ENCODE data around the gene CCNDBP1. TPM values are rescaled to one million over a fixed set of nuclear protein-coding genes. Genes with fewer than 3 reads are reported as not detected.

CCNDBP1 gene
- total and polyA plus RNA-seq, 2 donors from 2014 or later = 56.8 to 64.3 TPM

DNA sequence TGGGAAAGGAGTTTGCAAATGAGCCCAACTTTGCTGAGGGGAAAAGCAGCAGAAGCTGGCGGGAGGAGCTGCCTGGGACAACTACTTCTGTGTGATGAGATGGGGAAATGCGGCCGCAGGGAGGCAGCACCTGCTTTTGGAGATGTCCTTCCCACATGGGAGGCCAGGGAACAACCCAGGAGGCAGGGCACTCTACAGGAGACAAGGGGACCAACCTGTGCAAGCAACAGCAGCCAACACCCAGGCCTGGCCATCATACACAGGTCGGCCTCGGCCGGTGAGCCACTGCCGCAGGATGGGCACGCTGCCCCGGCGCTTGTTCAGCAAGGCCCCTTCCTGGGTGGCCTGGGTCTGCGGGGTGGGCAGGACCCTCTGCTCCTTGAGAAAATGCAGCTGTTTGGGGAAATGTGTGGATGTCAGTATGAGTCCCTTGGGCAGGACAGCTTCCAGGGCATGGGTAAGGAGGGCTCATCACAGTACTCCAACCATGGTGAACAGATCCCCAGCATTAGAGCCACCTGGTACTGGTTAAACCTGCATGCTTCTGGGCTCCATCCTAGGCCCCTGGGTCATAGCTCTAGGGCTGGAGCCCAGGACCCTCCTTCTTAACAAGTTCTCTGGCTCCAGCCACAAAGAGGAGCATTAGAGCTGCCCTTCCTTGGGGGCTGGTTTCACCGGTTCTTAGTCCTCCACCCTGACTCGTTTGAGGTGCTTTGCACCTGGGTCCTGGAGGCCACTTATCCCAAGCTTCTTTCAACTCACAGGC lies 24.0 kb downstream of the CCNDBP1 start:
- Histone ChIP-seq H3K27me3 (ENCODE audit: control insufficient read depth, insufficient read depth, low read length) (no peaks in the 10 kb centered on the region), H3K27ac (ENCODE audit: low read depth in 2 of 2, low read length in 2 of 2) (no peak overlapping the region), H3K9me3 (ENCODE audit: control insufficient read depth in 2 of 3, insufficient read depth in 1 of 3, low read length in 3 of 3) (no peaks in the 10 kb centered on the region), H3K36me3 (ENCODE audit: control insufficient read depth in 2 of 3, insufficient read depth in 3 of 3, low read length in 3 of 3) (no peaks in the 10 kb centered on the region), H3K4me1 (ENCODE audit: control insufficient read depth in 2 of 3, insufficient read depth in 2 of 3, low read depth in 1 of 3, low read length in 3 of 3) (no peaks in the 10 kb centered on the region), H3K4me3 (ENCODE audit: low read length in 3 of 3) (no peak overlapping the region), H3K9ac (ENCODE audit: low read length in 3 of 3) (no peak overlapping the region)
- TF ChIP-seq, protein P1, sequence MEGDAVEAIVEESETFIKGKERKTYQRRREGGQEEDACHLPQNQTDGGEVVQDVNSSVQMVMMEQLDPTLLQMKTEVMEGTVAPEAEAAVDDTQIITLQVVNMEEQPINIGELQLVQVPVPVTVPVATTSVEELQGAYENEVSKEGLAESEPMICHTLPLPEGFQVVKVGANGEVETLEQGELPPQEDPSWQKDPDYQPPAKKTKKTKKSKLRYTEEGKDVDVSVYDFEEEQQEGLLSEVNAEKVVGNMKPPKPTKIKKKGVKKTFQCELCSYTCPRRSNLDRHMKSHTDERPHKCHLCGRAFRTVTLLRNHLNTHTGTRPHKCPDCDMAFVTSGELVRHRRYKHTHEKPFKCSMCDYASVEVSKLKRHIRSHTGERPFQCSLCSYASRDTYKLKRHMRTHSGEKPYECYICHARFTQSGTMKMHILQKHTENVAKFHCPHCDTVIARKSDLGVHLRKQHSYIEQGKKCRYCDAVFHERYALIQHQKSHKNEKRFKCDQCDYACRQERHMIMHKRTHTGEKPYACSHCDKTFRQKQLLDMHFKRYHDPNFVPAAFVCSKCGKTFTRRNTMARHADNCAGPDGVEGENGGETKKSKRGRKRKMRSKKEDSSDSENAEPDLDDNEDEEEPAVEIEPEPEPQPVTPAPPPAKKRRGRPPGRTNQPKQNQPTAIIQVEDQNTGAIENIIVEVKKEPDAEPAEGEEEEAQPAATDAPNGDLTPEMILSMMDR (IDR thresholded peaks at IDR 0.05; ENCODE audit: borderline replicate concordance, extremely low read depth, insufficient read depth) = no peak
- intact Hi-C loops (cut with DNase I) = no loop called here
- FAIRE-seq = no peak
- DNase-seq = peak in 2 of 5 donors; percentile 26 to 27

GRCh38 chr15:43210172-43210745 lies 25.1 kb downstream of the CCNDBP1 start:
- H3K27ac ChIP-seq (ENCODE audit: low read depth in 2 of 2, low read length in 2 of 2) = no peak overlapping the region
- H3K9me3 ChIP-seq (ENCODE audit: control insufficient read depth in 2 of 3, insufficient read depth in 1 of 3, low read length in 3 of 3) = no peaks in the 10 kb centered on the region
- no peak for DNase-seq
- no peaks in the 10 kb centered on the region for H3K36me3 ChIP-seq (ENCODE audit: control insufficient read depth in 2 of 3, insufficient read depth in 3 of 3, low read length in 3 of 3)
- TF ChIP-seq, protein P1 (IDR thresholded peaks at IDR 0.05; ENCODE audit: borderline replicate concordance, extremely low read depth, insufficient read depth) = no peak
- no peaks in the 10 kb centered on the region for H3K4me1 ChIP-seq (ENCODE audit: control insufficient read depth in 2 of 3, insufficient read depth in 2 of 3, low read depth in 1 of 3, low read length in 3 of 3)
- H3K9ac ChIP-seq (ENCODE audit: low read length in 3 of 3) = no peak overlapping the region
- H3K4me3 ChIP-seq (ENCODE audit: low read length in 3 of 3) = no peak overlapping the region
- intact Hi-C loops (cut with DNase I) = no loop called here
- no peak for FAIRE-seq
- H3K27me3 ChIP-seq (ENCODE audit: control insufficient read depth, insufficient read depth, low read length) = no peaks in the 10 kb centered on the region

DNA sequence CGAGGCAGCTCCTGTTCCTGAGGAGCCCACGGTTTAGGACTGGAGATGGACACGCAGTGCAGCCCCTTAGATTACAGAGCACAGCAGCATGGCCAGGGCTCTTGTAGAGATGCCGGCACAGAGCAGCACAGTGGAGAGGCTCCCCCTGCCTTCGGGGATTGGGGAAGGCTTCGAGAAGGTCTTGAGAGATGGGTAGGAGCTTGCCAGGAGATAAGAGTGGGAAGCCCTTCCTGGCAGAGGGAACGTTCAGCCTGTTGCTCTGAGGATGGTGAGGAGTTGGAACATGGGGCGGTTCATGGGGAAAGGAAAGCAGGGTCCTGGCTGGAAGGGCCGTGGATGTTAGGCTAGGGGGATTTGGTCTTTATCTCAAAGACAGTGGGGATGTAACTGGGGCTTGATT lies 25.6 kb downstream of the CCNDBP1 start:
- intact Hi-C loops (cut with DNase I) = no loop called here
- Histone ChIP-seq H3K4me3 (ENCODE audit: low read length in 3 of 3) (no peak overlapping the region), H3K9ac (ENCODE audit: low read length in 3 of 3) (no peak overlapping the region), H3K4me1 (ENCODE audit: control insufficient read depth in 2 of 3, insufficient read depth in 2 of 3, low read depth in 1 of 3, low read length in 3 of 3) (no peaks in the 10 kb centered on the region), H3K9me3 (ENCODE audit: control insufficient read depth in 2 of 3, insufficient read depth in 1 of 3, low read length in 3 of 3) (no peaks in the 10 kb centered on the region), H3K36me3 (ENCODE audit: control insufficient read depth in 2 of 3, insufficient read depth in 3 of 3, low read length in 3 of 3) (no peaks in the 10 kb centered on the region), H3K27me3 (ENCODE audit: control insufficient read depth, insufficient read depth, low read length) (no peaks in the 10 kb centered on the region), H3K27ac (ENCODE audit: low read depth in 2 of 2, low read length in 2 of 2) (no peak overlapping the region)
- no peak for DNase-seq
- no peak for FAIRE-seq
- TF ChIP-seq, protein P1 (IDR thresholded peaks at IDR 0.05; ENCODE audit: borderline replicate concordance, extremely low read depth, insufficient read depth) = no peak
